Non-pigmented ciliary epithelial cell (primary cell): ENCODE measurements around the gene TEX29.

Source experiments
- DNase-seq: peaks from one replicate; pipeline ENCODE4 v3.0.0-alpha.2; 2010; ENCODE audit warnings: low read depth

TEX29 gene

GRCh38 chr13:111291908-111292307 is 28.5 kb upstream of the TEX29 start:
- DNase-seq, result no peak

DNA sequence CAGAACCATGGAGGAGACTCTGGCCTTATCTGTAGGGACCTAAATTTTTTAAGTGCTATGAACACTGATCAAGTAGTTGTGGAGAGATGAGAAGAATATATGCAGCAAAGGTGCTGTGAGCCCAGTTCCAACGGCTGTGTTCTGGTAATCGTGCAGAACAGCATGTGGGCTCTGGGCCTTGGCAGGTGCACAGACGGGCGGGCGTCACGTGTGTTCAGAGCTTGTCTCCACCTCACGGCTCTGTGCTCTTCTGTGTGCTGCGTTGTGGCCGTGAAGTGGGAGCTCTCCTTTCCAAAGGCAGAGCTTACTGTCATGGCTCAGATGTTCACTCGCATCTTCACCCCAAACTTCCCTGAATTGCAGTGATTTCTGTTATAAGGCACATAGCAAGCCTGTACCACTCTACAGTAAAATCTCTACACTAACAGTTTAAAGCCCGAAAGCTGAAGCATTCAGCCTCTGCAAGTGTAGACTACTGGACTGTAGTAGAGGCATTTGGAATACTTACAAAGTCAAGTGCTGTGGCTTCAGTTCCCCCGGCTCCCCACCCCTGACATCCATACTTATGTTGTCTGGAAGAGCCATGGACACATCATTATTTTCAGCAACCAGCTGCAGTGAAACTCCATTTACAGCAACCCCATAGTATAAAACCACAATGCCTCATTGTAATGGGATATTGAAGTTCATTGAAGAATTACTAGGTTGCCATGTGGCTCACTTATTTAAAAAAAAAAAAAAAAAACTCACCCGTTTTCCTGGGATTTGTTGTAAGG is 27.5 kb upstream of the TEX29 start:
- no peak for DNase-seq

DNA sequence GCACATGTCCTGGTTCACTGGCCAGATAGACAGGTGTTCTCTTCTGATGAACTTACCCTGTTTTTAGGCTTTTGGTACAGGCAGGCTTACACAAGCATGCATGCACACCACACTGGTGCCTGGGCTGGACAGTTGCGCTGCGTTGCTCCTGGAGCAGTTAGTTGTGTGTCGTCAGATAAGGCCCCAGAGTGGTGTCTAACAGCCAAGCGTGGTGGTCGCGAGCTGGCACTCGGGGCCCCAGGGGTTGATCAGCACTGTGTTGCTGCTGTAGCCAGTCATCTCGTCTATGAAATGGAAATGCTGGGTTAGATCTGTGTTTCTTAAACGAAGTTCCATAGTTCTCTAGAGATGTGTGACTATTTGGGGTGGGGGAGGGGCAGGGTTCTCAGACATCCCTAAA is 24.6 kb upstream of the TEX29 start:
- no peak for DNase-seq

GRCh38 chr13:111296417-111296816 is 24.0 kb upstream of the TEX29 start:
- no peak for DNase-seq

DNA sequence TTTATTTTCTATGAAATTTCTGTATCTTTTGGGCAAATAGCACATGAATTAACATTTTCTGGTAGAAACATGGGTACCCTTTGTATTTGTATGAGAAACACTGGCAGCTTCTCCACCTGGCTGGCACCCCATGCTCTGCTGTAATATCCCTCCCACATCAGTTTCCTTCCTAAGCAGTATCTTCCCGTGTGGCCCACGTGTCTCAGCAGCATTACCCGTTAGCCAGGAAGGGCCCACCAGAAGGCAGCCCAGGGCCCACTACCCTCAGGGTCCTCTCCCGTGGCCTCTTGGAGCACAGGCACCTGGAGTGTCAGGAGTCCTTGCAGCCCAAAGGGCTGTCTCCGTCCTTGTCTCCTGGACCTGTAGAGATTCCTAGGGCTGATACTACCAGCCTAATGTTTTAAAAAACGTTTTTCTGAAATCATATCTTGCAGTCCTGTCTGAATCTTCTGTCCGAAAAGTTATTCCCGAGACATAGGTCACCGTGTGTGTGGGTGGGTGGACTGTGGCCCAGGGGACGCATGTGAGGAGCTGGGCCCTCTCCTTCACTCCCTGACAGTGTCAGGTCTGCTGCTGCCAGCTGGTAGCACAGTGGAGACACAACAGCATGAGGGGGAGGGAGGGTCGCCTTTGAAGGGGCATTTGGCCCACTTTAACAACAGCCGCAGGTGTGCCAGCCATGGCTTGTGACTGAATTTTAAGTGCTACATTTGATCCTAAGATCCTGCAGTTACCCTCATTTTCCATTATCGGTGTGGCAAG is 22.0 kb upstream of the TEX29 start:
- DNase-seq, result no peak

GRCh38 chr13:111302045-111302726 is 18.3 kb upstream of the TEX29 start:
- DNase-seq, result no peak

DNA sequence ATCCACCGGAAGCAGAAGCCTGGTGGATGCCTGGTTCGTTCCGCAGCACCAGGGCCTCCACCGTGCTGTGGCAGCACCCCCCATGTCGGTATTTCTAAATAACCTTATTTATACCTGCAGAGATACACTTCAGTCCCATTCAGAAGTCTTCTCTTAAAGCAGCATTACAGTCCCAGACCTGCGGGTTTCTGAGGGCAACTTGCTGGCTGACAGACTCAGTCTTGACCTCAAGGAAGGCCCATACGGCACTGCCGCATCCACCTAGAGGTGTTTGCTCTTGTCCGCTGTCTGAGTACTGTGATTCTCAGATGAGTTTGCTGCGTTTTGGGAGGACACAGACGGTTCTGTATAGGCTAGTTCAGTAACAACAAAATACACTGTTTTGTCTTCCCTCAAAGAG is 16.9 kb upstream of the TEX29 start:
- DNase-seq, result no peak

GRCh38 chr13:111304041-111304544 is 16.3 kb upstream of the TEX29 start:
- no peak for DNase-seq

- no peak for DNase-seq
These were observed 15.7 kb upstream of the TEX29 start for GRCh38 chr13:111304603-111305289.

DNA sequence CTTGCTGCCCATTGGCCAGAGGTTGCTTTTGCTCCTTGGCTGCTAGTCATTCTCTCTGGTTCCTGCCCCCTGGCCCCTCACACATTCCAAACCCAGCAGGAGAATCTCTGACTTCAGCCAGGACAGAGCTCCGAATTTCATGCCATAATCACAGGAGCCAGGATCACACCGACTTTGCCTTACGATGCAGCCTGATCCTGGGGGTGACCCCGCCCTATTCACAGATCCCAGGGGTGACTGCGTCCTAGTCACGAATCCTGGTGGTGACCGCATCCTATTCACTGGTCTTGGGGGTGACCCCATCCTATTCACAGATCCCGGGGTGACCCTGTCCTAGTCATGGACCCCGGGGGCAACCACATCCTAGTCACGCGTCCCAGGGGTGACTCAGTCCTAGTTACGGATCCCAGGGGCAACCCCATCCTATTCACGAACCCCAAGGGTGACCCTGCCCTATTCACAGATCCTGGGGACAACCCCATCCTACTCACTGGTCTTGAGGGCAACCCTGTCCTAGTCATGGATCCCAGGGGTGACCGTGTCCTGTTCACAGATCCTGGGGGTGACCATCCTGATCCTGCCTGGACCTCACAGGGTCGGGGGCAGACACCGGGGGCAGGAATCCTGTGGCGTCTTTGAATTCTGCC is 7.4 kb upstream of the TEX29 start:
- no peak for DNase-seq

DNA sequence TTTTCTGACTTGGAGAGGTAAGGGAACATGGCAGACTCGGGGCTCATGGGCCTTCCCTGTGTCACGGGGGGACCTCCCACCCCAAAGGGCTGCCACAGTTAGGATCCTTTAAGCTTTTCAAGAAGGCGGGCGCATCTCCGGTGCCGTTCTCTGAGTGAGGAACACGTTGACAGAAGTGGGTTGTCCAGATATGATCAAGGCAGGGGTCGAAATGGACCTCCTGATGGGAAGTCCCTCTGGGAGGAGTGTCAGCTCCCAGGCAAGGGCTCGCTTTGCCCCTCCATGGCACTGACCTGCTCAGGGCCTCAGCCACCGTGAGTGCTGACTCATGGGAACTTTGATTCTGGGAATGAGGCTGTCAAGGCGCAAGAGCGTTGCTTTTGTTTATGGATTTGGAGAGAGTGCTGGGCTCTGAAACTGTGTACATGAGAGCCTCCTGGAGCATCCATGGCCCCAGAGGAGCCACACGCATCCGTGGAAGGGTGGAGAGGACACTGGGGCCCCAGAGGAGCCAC is 6.5 kb upstream of the TEX29 start:
- no peak for DNase-seq

GRCh38 chr13:111314852-111315251 is 5.6 kb upstream of the TEX29 start:
- DNase-seq, result no peak

DNA sequence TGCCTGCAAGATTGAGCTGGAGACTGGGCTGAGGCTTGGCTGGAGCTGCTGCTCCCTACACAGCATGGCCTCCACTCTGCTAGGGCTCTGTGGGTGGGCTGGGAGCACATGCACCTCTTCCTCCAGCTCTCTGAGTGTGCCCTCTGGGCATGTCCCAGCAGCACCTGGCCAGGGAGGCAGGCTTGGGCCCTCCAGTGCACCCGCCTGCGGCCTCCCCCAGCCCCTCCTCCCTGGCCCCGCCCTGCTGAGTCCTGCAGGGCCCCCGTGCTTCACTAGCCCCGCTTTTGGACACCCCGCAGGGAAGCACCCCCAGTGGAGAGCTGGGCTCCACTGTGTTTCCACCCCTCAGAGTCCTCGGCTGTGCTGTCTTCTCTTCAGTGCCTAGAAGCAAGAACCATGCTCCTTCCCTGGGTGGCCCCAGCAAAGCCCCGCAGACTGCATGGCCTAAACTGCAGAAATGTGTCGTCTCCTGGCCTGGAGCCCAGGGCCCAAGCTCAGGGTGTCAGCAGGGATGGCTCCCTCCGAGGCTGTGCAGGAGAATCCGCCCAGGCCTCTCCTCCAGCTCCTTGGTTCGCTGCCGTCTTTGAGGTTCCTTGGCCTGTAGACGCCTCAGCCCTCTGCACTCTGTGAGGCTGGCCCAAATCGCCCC is 5.0 kb upstream of the TEX29 start:
- no peak for DNase-seq

DNA sequence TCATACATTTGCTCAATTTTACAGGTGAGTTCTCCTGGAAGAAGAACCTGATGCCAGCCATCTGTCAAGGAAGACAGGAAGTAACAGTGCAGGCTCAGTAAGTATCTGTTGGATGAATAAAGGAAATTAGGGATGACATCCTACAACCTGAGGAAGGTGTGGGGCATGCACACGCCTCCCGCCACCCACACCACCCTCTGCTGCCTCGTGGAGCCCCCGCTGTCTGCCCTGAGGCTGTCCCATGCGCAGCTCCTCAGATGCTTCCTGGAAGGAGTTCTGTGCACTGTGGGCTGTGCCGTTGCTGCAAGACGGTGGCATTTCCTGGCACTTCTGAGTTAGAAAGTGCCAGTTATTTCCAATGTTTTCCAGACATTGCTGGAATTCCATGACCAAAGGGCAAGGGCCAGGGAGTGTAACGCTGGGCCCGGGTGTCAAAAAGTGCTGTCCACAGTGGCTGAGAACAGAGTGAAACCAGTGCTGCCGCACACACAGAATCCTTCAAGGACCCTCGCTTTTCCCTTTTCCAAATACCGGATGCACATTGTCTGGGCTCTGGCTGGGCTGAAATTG is 4.2 kb upstream of the TEX29 start:
- DNase-seq, result no peak

DNA sequence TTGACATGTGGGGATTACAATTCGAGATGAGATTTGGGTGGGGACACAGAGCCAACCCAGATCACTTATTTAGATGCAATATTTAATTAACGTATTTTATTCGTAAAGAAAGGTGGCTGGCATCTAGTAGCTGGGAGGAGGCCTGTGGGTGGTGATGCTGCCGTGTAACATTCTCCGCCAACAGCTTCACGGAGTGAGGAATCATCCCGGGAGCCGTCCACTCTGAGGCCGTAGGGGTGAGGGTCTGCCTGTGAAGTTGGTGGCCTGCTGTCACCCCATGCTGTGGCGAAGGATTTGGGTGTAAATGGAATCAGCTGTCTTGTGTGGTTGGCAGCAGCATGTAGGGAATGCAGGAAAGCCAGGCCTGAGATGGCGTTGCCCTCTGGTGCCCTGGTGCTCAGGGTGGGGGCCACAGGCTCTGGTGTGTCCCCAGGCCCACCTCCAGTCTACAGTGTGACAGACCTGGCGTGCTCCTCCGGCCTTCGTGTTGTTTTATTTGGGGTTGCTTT is 3.3 kb upstream of the TEX29 start:
- no peak for DNase-seq

DNA sequence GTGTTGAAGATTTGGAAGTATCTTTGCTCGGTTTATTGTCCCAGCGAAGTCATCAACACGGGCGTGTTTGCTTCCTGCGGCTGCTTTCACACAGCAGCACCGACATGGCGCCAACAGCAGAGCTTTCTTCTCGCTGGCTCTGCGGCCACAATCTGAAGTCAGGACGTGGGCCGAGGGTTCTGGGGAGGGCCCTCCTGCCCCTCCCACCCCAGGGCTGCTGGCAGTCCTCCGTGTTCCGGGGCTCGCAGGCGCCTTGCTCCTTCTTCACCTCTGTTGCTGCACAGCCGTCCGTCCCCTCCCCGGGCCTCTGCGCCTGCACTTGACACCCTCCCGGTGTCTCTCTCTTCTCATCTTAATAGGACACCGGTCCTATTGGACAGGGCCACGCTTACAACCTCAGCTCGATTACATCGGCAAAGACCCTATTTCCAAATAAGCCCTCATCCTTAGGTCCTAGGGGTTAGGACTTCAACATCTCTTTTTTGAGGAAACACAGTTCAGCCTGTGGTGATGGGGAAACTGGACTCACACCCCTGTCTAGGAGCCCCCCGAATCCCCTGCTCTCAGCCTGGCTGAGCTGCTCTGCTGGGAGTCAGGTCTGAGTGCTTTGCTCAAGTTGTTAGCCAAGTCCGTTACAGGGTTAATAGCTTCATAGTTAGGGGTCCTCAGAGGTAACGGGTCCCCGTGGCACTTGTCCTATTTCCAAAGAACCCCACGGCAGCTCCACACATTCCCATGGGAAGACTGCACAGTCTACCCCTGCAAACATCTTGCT is 2.7 kb upstream of the TEX29 start:
- no peak for DNase-seq

GRCh38 chr13:111318386-111318785 is 2.1 kb upstream of the TEX29 start:
- DNase-seq, result no peak

DNA sequence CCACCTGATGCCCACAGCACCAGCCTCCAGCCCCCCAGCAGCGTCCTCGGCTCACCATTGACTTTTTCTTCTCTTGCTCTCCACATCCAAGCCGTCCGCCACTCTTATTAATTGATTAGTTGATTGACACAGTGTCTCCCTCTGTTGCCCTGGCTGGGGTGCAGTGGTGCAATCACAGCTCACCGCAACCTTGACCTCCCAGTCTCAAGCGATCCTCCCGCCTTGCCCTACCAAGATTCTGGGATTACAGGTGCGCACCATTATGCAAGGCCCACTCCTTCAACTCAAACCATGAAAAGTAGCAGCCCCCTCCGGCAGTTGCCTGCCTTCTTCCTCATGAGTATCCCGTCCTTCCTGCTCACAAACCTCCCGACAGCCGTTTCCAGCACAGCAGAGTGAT is 921 bp upstream of the TEX29 start:
- no peak for DNase-seq
